HTR-8/SVneo (cell line): ENCODE measurements around the gene CT47A1.
"Not testable (repeated sequence)": the region's sequence is repeated elsewhere in the genome, so short reads cannot be mapped to it uniquely, and the experiment has no call there.

Experiments used
- DNase-seq: peaks from one replicate; pipeline ENCODE4 v3.0.0; 2011; ENCODE audit warnings: low spot score, mixed read lengths; ENCODE audit not compliant: insufficient read length
- FAIRE-seq: peaks from 2 replicates; lab custom pipeline; 2011; peaks lifted over from hg19 to GRCh38; lab: Jason Lieb, UNC

Gene CT47A1

GRCh38 chrX:120985660-120986059, at the start of gene CT47A1:
TSS of gene CT47A1 (minus strand) at chrX:120985760. CDS start at chrX:120985529, 231 bp downstream.
- DNase-seq, FAIRE-seq: not testable (repeated sequence)

GRCh38 chrX:121032531-121032930, 47.0 kb upstream of the CT47A1 start:
- FAIRE-seq (no peak), DNase-seq (no peak)

GRCh38 chrX:121030083-121030482, 44.5 kb upstream of the CT47A1 start:
- DNase-seq, result no peak
- no peak for FAIRE-seq

GRCh38 chrX:121028419-121028818, 42.9 kb upstream of the CT47A1 start:
- FAIRE-seq (no peak), DNase-seq (no peak)

- DNase-seq (no peak), FAIRE-seq (no peak)
These were observed 29.3 kb upstream of the CT47A1 start for GRCh38 chrX:121014826-121015225.

GRCh38 chrX:121013897-121014455, 28.4 kb upstream of the CT47A1 start:
- FAIRE-seq, result no peak
- DNase-seq, result no peak

GRCh38 chrX:121011254-121011653, 25.7 kb upstream of the CT47A1 start:
- DNase-seq (no peak), FAIRE-seq (no peak)

GRCh38 chrX:121010218-121010617, 24.7 kb upstream of the CT47A1 start:
- FAIRE-seq, result no peak
- DNase-seq, result no peak

GRCh38 chrX:121009764-121010163, 24.2 kb upstream of the CT47A1 start:
- DNase-seq, result no peak
- FAIRE-seq, result no peak

GRCh38 chrX:121008920-121009319, 23.4 kb upstream of the CT47A1 start:
- DNase-seq, result no peak
- no peak for FAIRE-seq

- no peak for FAIRE-seq
- no peak for DNase-seq
These were observed 15.0 kb upstream of the CT47A1 start for GRCh38 chrX:121000589-121000988.

- no peak for FAIRE-seq
These were observed 13.9 kb upstream of the CT47A1 start for GRCh38 chrX:120999413-120999812.

GRCh38 chrX:120956500-120956899, 29.1 kb downstream of the CT47A1 start, which contains the start of gene CT47A7:
TSS of gene CT47A7 (minus strand) at chrX:120956600. CDS start at chrX:120956345, 255 bp downstream.
- not testable (repeated sequence) for DNase-seq, FAIRE-seq

More at GRCh38 chrX:120999413-120999812, 13.9 kb upstream of the CT47A1 start:
- no peak for DNase-seq
